ENCODE measurements around the gene SCD.

The SCD gene

DNA sequence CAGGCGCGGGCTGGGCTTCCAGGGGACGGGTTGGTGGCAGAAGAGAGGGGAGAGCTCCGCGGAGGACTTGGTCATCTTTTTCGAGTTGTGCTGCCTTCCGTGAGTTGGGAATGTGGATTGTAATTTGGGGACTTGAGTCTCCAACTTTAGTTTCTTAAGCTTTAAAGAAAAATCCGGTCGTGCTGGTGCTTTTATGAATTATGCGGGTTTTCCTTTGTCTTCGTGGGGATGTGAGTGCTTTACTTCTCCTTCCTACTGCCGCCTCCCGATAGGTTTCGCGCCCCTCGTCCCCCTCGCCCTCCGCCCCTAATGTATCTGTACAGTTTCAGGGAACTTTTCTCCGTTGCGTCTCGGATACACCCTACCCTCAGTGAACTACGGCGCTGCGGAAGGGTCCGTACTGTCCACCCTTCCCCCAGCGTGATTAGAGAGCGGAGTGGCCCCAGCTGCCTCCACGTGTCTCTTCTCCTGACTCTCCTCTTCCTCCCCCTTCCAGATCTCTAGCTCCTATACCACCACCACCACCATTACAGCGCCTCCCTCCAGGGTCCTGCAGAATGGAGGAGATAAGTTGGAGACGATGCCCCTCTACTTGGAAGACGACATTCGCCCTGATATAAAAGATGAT lies 649 bp downstream of the SCD start:
- Mint-ChIP-seq H3K27ac (no peak overlapping the region), H3K9me3 (no peaks in the 10 kb centered on the region), H3K4me1 (peaks cover 16% of the 10 kb centered on the region), H3K36me3 (peaks cover 7% of the 10 kb centered on the region), H3K27me3 (no peaks in the 10 kb centered on the region), H3K4me3 (peak overlapping the region; percentile 78)
- DNase-seq (ENCODE audit: low spot score in 2 of 2) (no peak), ATAC-seq (ENCODE audit: low read depth) (no peak)

DNA sequence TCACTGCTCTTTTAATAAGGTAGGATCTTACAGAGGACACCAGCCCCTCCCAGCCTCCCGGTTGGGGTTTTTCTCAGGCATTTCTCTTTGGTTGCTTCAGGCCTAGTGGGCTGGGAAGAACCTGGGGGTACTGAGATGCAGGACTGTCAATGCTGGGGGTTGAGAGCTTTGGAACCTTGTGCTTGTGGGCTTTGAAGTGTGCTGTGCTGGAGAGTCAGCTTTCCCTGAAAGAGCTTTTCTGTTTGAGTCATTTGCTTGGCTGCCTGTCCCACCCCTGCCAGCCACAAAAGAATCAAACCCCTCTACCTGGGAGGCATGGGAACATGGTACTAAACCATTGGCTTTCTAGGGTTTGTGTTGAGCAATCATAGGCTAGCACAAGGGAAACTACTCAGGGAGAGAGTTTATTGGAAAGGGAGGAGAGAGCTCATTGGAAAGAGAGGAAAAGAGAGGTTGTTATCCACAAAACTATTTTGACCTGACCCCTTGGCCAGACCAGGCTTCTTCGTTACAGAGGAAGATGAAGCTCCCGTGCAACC lies 1.4 kb downstream of the SCD start:
- no peak for DNase-seq (ENCODE audit: low spot score in 2 of 2)
- no peaks in the 10 kb centered on the region for H3K9me3 Mint-ChIP-seq
- no peak overlapping the region for H3K27ac Mint-ChIP-seq
- H3K36me3 Mint-ChIP-seq = peaks cover 8% of the 10 kb centered on the region
- no peaks in the 10 kb centered on the region for H3K27me3 Mint-ChIP-seq
- H3K4me1 Mint-ChIP-seq = peaks cover 16% of the 10 kb centered on the region
- peak overlapping the region; percentile 78 for H3K4me3 Mint-ChIP-seq
- no peak for ATAC-seq (ENCODE audit: low read depth)

DNA sequence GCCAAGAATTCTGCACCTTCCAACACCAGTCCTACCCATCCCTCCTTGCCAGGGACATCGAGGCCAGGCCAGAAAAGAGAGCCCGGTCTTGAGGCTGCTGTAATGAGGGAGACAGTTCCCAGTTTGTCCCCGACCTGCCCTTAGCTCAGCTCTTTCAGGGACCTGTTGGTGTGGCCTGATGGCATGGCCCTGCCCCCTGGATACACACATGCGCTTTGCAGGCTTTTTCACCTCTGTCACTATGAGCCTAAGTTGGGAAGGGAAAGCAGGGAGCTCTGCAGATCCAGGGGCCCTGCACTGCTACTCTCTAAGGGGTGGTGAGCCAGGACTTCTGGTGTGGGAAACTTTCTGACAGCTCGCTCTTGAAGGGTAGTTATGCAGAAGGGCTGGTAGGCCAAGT lies 2.1 kb downstream of the SCD start:
- H3K9me3 Mint-ChIP-seq = no peaks in the 10 kb centered on the region
- no peak for DNase-seq (ENCODE audit: low spot score in 2 of 2)
- H3K27ac Mint-ChIP-seq = no peak overlapping the region
- H3K4me1 Mint-ChIP-seq = peaks cover 16% of the 10 kb centered on the region
- H3K27me3 Mint-ChIP-seq = no peaks in the 10 kb centered on the region
- H3K36me3 Mint-ChIP-seq = peaks cover 10% of the 10 kb centered on the region
- no peak overlapping the region for H3K4me3 Mint-ChIP-seq
- no peak for ATAC-seq (ENCODE audit: low read depth)

DNA sequence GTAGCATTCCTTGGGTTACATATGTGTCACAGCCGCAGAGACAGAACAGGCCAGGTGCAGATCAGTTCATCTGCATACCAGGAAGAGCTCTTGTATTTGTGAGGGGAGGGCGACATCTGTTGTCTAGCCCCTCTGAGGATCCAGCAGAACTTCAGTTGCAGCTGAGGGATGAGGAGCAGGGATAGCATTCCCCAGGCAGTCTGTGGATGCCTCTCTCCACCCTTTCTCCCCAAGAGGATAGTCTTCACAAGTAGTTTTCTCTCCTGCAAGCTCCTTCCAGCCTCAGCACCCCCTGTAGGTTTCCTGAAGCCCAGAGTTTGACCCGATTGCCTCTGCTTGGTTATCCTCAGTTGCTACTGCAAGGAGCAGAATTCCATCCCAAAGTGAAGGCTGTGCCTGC lies 2.6 kb downstream of the SCD start:
- H3K4me1 Mint-ChIP-seq = peaks cover 16% of the 10 kb centered on the region
- no peaks in the 10 kb centered on the region for H3K9me3 Mint-ChIP-seq
- H3K4me3 Mint-ChIP-seq = no peak overlapping the region
- DNase-seq (ENCODE audit: low spot score in 2 of 2) (no peak), ATAC-seq (ENCODE audit: low read depth) (no peak)
- no peak overlapping the region for H3K27ac Mint-ChIP-seq
- H3K27me3 Mint-ChIP-seq = no peaks in the 10 kb centered on the region
- H3K36me3 Mint-ChIP-seq = peaks cover 10% of the 10 kb centered on the region

DNA sequence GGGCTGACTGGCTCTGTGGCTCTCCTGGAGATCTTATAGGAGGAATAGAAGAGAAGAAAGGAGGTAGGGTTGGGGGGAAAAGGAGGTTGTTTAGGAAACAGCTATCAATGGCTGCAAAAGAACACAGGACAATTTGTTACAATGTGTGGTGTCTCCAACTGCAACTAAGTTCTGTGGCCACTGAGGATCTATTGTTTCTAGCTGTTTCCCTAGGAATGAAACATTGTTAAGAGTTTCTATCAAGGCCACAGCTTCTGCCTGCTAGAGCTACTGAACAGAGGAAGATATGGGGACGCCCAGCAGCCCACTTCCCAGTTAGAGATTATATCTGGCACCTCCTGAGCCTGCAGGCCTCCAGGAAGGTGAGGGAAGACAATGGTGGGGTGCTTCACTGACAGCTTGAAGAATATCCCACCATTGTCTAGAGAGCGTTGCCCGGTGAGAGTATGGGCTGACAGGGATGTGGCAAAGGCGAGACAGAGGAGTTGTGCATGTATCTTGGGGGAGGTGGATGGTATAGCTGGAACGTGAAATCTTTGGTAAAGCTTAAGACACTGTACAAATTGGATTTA lies 4.0 kb downstream of the SCD start:
- Mint-ChIP-seq H3K27ac (no peak overlapping the region), H3K4me3 (no peak overlapping the region), H3K4me1 (peaks cover 12% of the 10 kb centered on the region), H3K36me3 (peaks cover 18% of the 10 kb centered on the region), H3K27me3 (no peaks in the 10 kb centered on the region), H3K9me3 (no peaks in the 10 kb centered on the region)
- ATAC-seq (ENCODE audit: low read depth) (no peak), DNase-seq (ENCODE audit: low spot score in 2 of 2) (no peak)

DNA sequence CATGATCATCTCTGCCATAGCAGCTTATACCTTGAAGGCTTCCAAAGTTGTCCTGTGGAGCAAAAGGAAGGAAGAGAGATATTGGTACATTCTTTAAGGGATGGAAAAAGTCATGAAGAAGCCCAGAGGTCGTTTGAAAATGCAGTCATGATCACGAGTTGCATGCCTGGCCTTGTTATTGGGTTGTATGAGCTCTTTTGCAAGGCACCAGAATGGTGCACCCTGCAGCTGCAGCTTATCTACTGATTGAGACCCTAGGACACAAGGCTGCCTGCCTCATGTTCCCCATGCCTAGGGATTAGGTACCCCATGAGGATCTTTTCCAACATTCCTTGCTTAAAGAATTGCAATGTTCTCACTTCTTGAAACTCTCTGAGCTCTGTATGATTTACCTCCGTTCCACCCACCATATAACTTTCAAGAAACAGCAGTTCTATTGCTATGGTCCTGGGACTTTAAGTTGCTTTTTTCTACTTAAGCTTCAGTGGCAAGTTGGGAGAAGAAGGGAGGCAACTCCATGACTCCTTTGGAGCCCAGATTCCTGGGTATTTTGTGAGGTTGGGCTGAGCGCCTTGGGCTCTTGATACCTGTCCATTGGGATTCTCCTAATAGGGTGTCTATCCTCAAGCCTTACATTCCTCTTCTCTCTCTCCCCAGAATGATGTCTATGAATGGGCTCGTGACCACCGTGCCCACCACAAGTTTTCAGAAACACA lies 6.9 kb downstream of the SCD start:
- Mint-ChIP-seq H3K4me1 (peaks cover 2% of the 10 kb centered on the region), H3K27ac (no peak overlapping the region), H3K36me3 (peaks cover 24% of the 10 kb centered on the region)

DNA sequence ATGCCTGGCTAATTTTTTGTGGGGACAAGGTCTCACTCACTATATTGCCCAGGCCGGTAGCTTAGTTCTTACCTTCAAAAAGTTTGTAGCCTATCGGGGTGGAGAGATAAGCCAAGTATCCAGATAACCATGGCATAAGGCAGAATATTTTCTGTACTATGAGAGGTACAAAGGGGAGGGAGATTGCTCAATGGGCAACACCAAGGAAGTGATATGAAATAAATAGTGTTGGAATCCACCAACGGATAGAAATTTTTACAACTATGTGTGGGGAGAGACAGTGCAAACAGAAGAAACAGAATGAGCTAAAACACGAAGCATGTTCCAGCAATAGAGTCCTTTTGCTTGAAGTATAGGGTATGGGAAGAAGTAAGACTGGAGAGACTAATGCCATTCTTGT lies 8.1 kb downstream of the SCD start:
- Mint-ChIP-seq H3K4me1 (no peaks in the 10 kb centered on the region), H3K4me3 (no peak overlapping the region), H3K36me3 (peaks cover 28% of the 10 kb centered on the region), H3K27me3 (no peaks in the 10 kb centered on the region), H3K9me3 (no peaks in the 10 kb centered on the region), H3K27ac (no peak overlapping the region)
- DNase-seq (ENCODE audit: low spot score in 2 of 2) = no peak
- ATAC-seq (ENCODE audit: low read depth) = no peak

More for the DNA sequence above, 6.9 kb downstream of the SCD start:
- ATAC-seq (ENCODE audit: low read depth) = no peak
- no peak overlapping the region for H3K4me3 Mint-ChIP-seq
- DNase-seq (ENCODE audit: low spot score in 2 of 2) = no peak
- H3K27me3 Mint-ChIP-seq = no peaks in the 10 kb centered on the region
- H3K9me3 Mint-ChIP-seq = no peaks in the 10 kb centered on the region

DNA sequence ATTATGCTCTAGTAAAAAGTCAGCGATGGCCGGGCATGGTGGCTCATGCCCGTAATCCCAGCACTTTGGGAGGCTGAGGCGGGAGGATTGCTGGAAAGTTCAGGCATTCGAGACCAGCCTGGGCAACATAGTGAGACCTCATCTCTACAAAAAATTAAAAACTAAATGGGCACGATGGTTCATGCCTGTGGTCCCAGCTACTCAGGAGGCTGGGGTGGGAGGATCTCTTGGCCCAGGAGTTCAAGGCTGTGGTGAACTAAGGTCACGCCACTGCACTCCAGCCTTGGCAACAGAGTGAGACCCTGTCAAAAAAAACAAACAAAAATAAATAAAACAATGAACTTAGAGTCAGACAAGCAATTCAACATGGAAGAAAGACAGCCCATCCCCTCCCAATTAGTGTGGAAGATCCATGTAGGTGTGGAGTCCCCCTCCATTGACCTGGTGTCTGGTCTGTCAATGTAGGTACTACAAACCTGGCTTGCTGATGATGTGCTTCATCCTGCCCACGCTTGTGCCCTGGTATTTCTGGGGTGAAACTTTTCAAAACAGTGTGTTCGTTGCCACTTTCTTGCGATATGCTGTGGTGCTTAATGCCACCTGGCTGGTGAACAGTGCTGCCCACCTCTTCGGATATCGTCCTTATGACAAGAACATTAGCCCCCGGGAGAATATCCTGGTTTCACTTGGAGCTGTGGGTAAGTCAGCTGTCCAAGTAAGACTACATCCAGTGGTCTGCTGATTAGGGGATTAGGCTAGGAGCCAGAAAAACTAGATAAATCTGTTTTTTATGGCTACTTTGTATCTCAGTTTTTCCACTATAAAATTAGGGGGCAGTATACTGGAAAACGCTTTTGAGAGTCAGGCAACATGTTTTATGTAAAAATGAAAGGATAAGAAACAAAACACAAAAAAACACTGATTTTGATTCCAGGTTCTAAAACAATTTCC lies 9.3 kb downstream of the SCD start:
- Mint-ChIP-seq H3K36me3 (peaks cover 32% of the 10 kb centered on the region), H3K4me1 (no peaks in the 10 kb centered on the region), H3K27me3 (no peaks in the 10 kb centered on the region)

DNA sequence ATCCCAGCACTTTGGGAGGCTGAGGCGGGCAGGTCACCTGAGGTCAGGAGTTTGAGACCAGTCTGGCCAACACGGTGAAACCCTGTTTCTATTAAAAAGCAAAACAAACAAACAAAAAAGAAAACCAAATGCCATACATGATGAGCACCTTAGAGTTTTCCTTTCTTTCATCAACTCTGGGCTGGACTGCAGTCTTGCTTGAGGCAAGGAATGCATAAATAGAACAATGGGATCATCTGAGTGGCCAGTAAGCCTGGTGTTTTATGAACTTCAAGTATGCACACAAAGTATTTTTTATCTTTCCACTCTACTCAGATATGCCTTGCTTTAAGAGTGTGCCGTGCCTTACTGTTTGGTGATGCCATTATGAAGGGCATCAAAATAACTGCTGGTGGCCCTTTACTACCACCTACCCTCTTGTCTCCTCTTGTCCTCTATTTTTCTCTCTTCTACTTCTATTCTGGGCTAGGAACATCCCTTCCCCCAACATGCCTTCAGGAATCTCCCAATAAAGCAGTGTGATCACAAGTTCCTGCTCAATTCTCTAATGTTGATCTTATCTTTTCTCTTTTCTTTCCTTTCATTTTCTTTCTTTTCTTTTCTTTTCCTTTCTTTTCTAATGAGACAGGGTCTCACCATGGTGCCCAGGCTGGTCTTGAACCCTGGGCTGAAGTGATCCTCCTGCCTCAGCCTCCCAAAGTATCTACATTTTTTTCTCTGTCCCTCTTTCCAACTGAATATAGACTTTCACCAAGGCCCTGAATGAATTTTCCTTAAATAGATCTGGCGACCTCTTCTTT lies 10.2 kb downstream of the SCD start:
- Mint-ChIP-seq H3K27me3 (no peaks in the 10 kb centered on the region), H3K9me3 (no peaks in the 10 kb centered on the region), H3K4me1 (no peaks in the 10 kb centered on the region), H3K4me3 (no peak overlapping the region), H3K27ac (no peak overlapping the region), H3K36me3 (peaks cover 33% of the 10 kb centered on the region)
- DNase-seq (ENCODE audit: low spot score in 2 of 2) (no peak), ATAC-seq (ENCODE audit: low read depth) (no peak)

More for the DNA sequence above, 9.3 kb downstream of the SCD start:
- ATAC-seq (ENCODE audit: low read depth) (no peak), DNase-seq (ENCODE audit: low spot score in 2 of 2) (no peak)
- no peaks in the 10 kb centered on the region for H3K9me3 Mint-ChIP-seq
- H3K27ac Mint-ChIP-seq = no peak overlapping the region
- H3K4me3 Mint-ChIP-seq = no peak overlapping the region

DNA sequence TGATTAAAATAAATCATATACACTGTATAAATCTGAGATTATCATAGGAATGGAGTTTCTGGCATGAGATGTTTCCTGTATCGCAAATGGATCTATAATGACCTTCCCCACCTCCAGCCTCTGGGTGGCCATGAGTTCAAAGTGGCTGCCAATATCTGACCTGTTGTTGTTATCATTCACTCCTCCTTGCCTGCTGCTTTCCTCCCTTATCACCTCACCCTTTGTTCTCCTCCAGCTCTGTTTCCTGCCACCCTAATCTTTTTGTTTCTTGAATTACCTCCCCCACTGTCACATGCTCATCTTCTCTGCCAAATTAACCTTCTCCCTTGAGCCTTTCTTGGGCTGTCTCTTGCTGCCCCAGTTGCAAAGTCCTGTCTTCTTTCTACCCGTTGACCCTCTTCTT lies 12.0 kb downstream of the SCD start:
- H3K4me3 Mint-ChIP-seq = no peak overlapping the region
- H3K9me3 Mint-ChIP-seq = no peaks in the 10 kb centered on the region
- DNase-seq (ENCODE audit: low spot score in 2 of 2) = no peak
- no peak overlapping the region for H3K27ac Mint-ChIP-seq
- peaks cover 26% of the 10 kb centered on the region for H3K36me3 Mint-ChIP-seq
- no peaks in the 10 kb centered on the region for H3K27me3 Mint-ChIP-seq
- no peaks in the 10 kb centered on the region for H3K4me1 Mint-ChIP-seq
- no peak for ATAC-seq (ENCODE audit: low read depth)

DNA sequence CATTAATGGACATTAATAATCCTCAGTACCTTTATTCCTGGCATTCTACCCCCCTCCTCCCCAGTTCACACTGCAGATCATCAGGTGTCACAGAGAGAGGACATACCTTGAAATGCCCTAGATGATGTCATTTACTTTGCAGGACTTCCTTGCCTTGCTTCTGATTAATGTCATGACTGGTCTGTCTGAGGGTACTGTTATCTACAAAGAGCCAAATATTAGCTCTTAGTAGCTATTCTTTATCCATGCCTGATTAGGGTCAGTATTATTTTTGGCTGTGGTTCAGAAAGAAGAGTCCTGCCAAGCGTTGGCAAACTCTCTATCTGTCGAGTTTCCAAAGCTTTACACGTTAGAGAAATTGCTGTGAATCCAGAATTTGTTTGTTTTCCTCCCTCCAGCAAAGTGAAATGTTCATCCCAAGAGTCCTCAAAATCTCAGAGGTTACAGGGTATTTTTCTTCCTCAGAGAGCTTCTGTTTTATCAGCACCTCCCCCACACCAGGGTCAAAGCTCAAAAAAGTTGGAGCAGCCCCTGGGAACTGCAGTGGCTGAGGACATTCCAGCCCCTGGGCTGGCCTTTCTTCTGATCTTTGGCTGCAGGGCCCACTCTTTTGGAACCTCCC lies 12.6 kb downstream of the SCD start:
- H3K27me3 Mint-ChIP-seq = no peaks in the 10 kb centered on the region
- peaks cover 26% of the 10 kb centered on the region for H3K36me3 Mint-ChIP-seq
- ATAC-seq (ENCODE audit: low read depth) = no peak
- H3K4me3 Mint-ChIP-seq = no peak overlapping the region
- H3K4me1 Mint-ChIP-seq = no peaks in the 10 kb centered on the region
- no peaks in the 10 kb centered on the region for H3K9me3 Mint-ChIP-seq
- no peak overlapping the region for H3K27ac Mint-ChIP-seq
- DNase-seq (ENCODE audit: low spot score in 2 of 2) = no peak

DNA sequence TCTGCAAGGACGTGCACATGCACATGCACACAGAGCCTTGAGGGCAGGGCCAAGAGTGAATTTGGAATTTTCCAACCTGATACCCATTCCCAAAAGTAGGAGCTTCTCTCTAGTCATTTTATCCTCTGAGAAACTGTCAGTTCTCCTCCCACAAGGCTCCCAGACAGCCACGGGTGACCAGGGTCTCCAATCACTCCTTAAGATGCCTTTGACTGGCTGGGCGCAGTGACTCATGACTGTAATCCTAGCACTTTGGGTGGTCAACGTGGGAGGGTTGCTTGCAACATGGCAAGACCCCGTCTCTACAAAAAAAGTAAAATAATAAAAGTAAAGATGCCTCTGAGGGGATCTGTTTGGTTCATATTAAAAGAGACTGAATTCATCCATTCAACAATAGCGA lies 13.2 kb downstream of the SCD start:
- H3K27ac Mint-ChIP-seq = no peak overlapping the region
- H3K4me3 Mint-ChIP-seq = no peak overlapping the region
- no peaks in the 10 kb centered on the region for H3K4me1 Mint-ChIP-seq
- peaks cover 23% of the 10 kb centered on the region for H3K36me3 Mint-ChIP-seq
- H3K9me3 Mint-ChIP-seq = no peaks in the 10 kb centered on the region
- no peaks in the 10 kb centered on the region for H3K27me3 Mint-ChIP-seq
- ATAC-seq (ENCODE audit: low read depth) (no peak), DNase-seq (ENCODE audit: low spot score in 2 of 2) (no peak)
